ENCODE results near the gene TBC1D24. TPM values are rescaled to one million over a fixed set of nuclear protein-coding genes. Genes with fewer than 3 reads are reported as not detected.
A peak's percentile ranks its signal among the peaks of the same experiment; 100 is the strongest.

TBC1D24 gene
- total and polyA plus RNA-seq, 9 of the 15 experiments (the other 6 are each of a cell fraction or from before 2014, with no cell fraction given): 1.7 to 22.6 (median 7.2) TPM

GRCh38 chr16:2513405-2514332, 38.7 kb downstream of the TBC1D24 start, which contains the start of gene ATP6V0C (continued):
- TF ChIP-seq GTF3C2 (IDR thresholded peaks at IDR 0.05; ENCODE audit: borderline replicate concordance, extremely low read depth, insufficient read length) (no peak), ZNF140 (CRISPR knock-in tag; IDR thresholded peaks at IDR 0.05) (no peak), CHD2 (IDR thresholded peaks at IDR 0.05; ENCODE audit: low read depth, low read length) (no peak), SMARCE1 (IDR thresholded peaks at IDR 0.05) (no peak), ZNF79 (CRISPR knock-in tag; IDR thresholded peaks at IDR 0.05; ENCODE audit: low read depth) (no peak), TCFL5 (CRISPR knock-in tag; conservative IDR thresholded peaks at IDR 0.05) (no peak), THAP7 (CRISPR knock-in tag; IDR thresholded peaks at IDR 0.05) (no peak), LARP7 (IDR thresholded peaks at IDR 0.05) (no peak), MEF2A (IDR thresholded peaks at IDR 0.05; ENCODE audit: control insufficient read depth, low read depth, low read length) (no peak), CBX3 (IDR thresholded peaks at IDR 0.05; ENCODE audit: borderline replicate concordance in 1 of 2, low read length in 2 of 2) (no peak), SRSF7 (optimal IDR thresholded peaks at IDR 0.05; ENCODE audit: low read depth, low read length) (peak; percentile 28), ZNF184 (CRISPR knock-in tag; IDR thresholded peaks at IDR 0.05) (no peak), ZNF354B (CRISPR knock-in tag; IDR thresholded peaks at IDR 0.05) (no peak), SAFB (IDR thresholded peaks at IDR 0.05; ENCODE audit: borderline replicate concordance, low read depth, low read length) (no peak), ZNF586 (CRISPR knock-in tag; conservative IDR thresholded peaks at IDR 0.05) (no peak), ZNF592 (IDR thresholded peaks at IDR 0.05) (no peak), ZNF41 (CRISPR knock-in tag; conservative IDR thresholded peaks at IDR 0.05) (no peak), BRCA1 (IDR thresholded peaks at IDR 0.05) (no peak), BRCA1 (CRISPR knock-in tag; IDR thresholded peaks at IDR 0.05) (no peak), NR2F6 (CRISPR knock-in tag; IDR thresholded peaks at IDR 0.05) (no peak), HDAC3 (IDR thresholded peaks at IDR 0.05; ENCODE audit: borderline replicate concordance, partially characterized antibody) (no peak), SIRT6 (IDR thresholded peaks at IDR 0.05; ENCODE audit: low read depth, low read length) (no peak)
